Measurements from ENCODE around the gene TMEM135.
"Not testable (repeated sequence)": the region's sequence is repeated elsewhere in the genome, so short reads cannot be mapped to it uniquely, and the experiment has no call there.

TMEM135 gene

GRCh38 chr11:87002918-87003317 lies 34.8 kb upstream of the TMEM135 start:
- Histone ChIP-seq H3K27me3 (ENCODE audit: control insufficient read depth in 1 of 2, insufficient read depth in 2 of 2, low read length in 2 of 2) (no peaks in the 10 kb centered on the region), H3K9ac (ENCODE audit: low read depth in 1 of 2, low read length in 2 of 2) (no peak overlapping the region), H3K27ac (ENCODE audit: low read depth, low read length) (no peak overlapping the region), H3K36me3 (ENCODE audit: control insufficient read depth in 1 of 2, insufficient read depth in 2 of 2, low read length in 2 of 2) (no peaks in the 10 kb centered on the region), H3K4me1 (ENCODE audit: control insufficient read depth in 1 of 2, insufficient read depth in 2 of 2, low read length in 2 of 2) (no peaks in the 10 kb centered on the region), H3K9me3 (ENCODE audit: control insufficient read depth in 1 of 2, low read length in 2 of 2) (no peaks in the 10 kb centered on the region), H3K4me3 (ENCODE audit: low read depth in 1 of 2, low read length in 2 of 2) (no peak overlapping the region)

- H3K9me3 ChIP-seq (ENCODE audit: control insufficient read depth in 1 of 2, low read length in 2 of 2); H3K27me3 ChIP-seq (ENCODE audit: control insufficient read depth in 1 of 2, insufficient read depth in 2 of 2, low read length in 2 of 2): not testable (repeated sequence)
These were observed 33.5 kb upstream of the TMEM135 start for GRCh38 chr11:87004281-87004680.

GRCh38 chr11:87005569-87005921 lies 32.2 kb upstream of the TMEM135 start:
- no peaks in the 10 kb centered on the region for H3K27me3 ChIP-seq (ENCODE audit: control insufficient read depth in 1 of 2, insufficient read depth in 2 of 2, low read length in 2 of 2)
- H3K36me3 ChIP-seq (ENCODE audit: control insufficient read depth in 1 of 2, insufficient read depth in 2 of 2, low read length in 2 of 2): no peaks in the 10 kb centered on the region
- H3K9me3 ChIP-seq (ENCODE audit: control insufficient read depth in 1 of 2, low read length in 2 of 2): no peaks in the 10 kb centered on the region
- peak overlapping the region in 1 of 2 donors; percentile 15 for H3K4me3 ChIP-seq (ENCODE audit: low read depth in 1 of 2, low read length in 2 of 2)
- no peak overlapping the region for H3K27ac ChIP-seq (ENCODE audit: low read depth, low read length)
- no peak overlapping the region for H3K9ac ChIP-seq (ENCODE audit: low read depth in 1 of 2, low read length in 2 of 2)
- H3K4me1 ChIP-seq (ENCODE audit: control insufficient read depth in 1 of 2, insufficient read depth in 2 of 2, low read length in 2 of 2): no peaks in the 10 kb centered on the region

More at GRCh38 chr11:87004281-87004680, 33.5 kb upstream of the TMEM135 start:
- H3K4me3 ChIP-seq (ENCODE audit: low read depth in 1 of 2, low read length in 2 of 2); H3K36me3 ChIP-seq (ENCODE audit: control insufficient read depth in 1 of 2, insufficient read depth in 2 of 2, low read length in 2 of 2); H3K27ac ChIP-seq (ENCODE audit: low read depth, low read length); H3K4me1 ChIP-seq (ENCODE audit: control insufficient read depth in 1 of 2, insufficient read depth in 2 of 2, low read length in 2 of 2); H3K9ac ChIP-seq (ENCODE audit: low read depth in 1 of 2, low read length in 2 of 2): not testable (repeated sequence)

- Histone ChIP-seq H3K4me3 (ENCODE audit: low read depth in 1 of 2, low read length in 2 of 2) (no peak overlapping the region), H3K27me3 (ENCODE audit: control insufficient read depth in 1 of 2, insufficient read depth in 2 of 2, low read length in 2 of 2) (no peaks in the 10 kb centered on the region), H3K36me3 (ENCODE audit: control insufficient read depth in 1 of 2, insufficient read depth in 2 of 2, low read length in 2 of 2) (no peaks in the 10 kb centered on the region), H3K9me3 (ENCODE audit: control insufficient read depth in 1 of 2, low read length in 2 of 2) (no peaks in the 10 kb centered on the region), H3K4me1 (ENCODE audit: control insufficient read depth in 1 of 2, insufficient read depth in 2 of 2, low read length in 2 of 2) (no peaks in the 10 kb centered on the region), H3K27ac (ENCODE audit: low read depth, low read length) (no peak overlapping the region), H3K9ac (ENCODE audit: low read depth in 1 of 2, low read length in 2 of 2) (no peak overlapping the region)
These were observed 31.7 kb upstream of the TMEM135 start for GRCh38 chr11:87006035-87006434.

GRCh38 chr11:87007963-87008362 lies 29.8 kb upstream of the TMEM135 start:
- no peak overlapping the region for H3K9ac ChIP-seq (ENCODE audit: low read depth in 1 of 2, low read length in 2 of 2)

GRCh38 chr11:87012089-87012488 lies 25.6 kb upstream of the TMEM135 start:
- Histone ChIP-seq H3K27ac (ENCODE audit: low read depth, low read length) (no peak overlapping the region), H3K4me1 (ENCODE audit: control insufficient read depth in 1 of 2, insufficient read depth in 2 of 2, low read length in 2 of 2) (no peaks in the 10 kb centered on the region), H3K9ac (ENCODE audit: low read depth in 1 of 2, low read length in 2 of 2) (no peak overlapping the region), H3K4me3 (ENCODE audit: low read depth in 1 of 2, low read length in 2 of 2) (no peak overlapping the region), H3K36me3 (ENCODE audit: control insufficient read depth in 1 of 2, insufficient read depth in 2 of 2, low read length in 2 of 2) (no peaks in the 10 kb centered on the region), H3K9me3 (ENCODE audit: control insufficient read depth in 1 of 2, low read length in 2 of 2) (no peaks in the 10 kb centered on the region), H3K27me3 (ENCODE audit: control insufficient read depth in 1 of 2, insufficient read depth in 2 of 2, low read length in 2 of 2) (no peaks in the 10 kb centered on the region)

More at GRCh38 chr11:87007963-87008362, 29.8 kb upstream of the TMEM135 start:
- no peaks in the 10 kb centered on the region for H3K27me3 ChIP-seq (ENCODE audit: control insufficient read depth in 1 of 2, insufficient read depth in 2 of 2, low read length in 2 of 2)
- no peaks in the 10 kb centered on the region for H3K36me3 ChIP-seq (ENCODE audit: control insufficient read depth in 1 of 2, insufficient read depth in 2 of 2, low read length in 2 of 2)
- no peaks in the 10 kb centered on the region for H3K9me3 ChIP-seq (ENCODE audit: control insufficient read depth in 1 of 2, low read length in 2 of 2)
- H3K27ac ChIP-seq (ENCODE audit: low read depth, low read length): no peak overlapping the region
- no peak overlapping the region for H3K4me3 ChIP-seq (ENCODE audit: low read depth in 1 of 2, low read length in 2 of 2)
- no peaks in the 10 kb centered on the region for H3K4me1 ChIP-seq (ENCODE audit: control insufficient read depth in 1 of 2, insufficient read depth in 2 of 2, low read length in 2 of 2)

- no peak overlapping the region for H3K27ac ChIP-seq (ENCODE audit: low read depth, low read length)
- no peak overlapping the region for H3K4me3 ChIP-seq (ENCODE audit: low read depth in 1 of 2, low read length in 2 of 2)
- no peaks in the 10 kb centered on the region for H3K27me3 ChIP-seq (ENCODE audit: control insufficient read depth in 1 of 2, insufficient read depth in 2 of 2, low read length in 2 of 2)
- no peaks in the 10 kb centered on the region for H3K4me1 ChIP-seq (ENCODE audit: control insufficient read depth in 1 of 2, insufficient read depth in 2 of 2, low read length in 2 of 2)
- H3K9ac ChIP-seq (ENCODE audit: low read depth in 1 of 2, low read length in 2 of 2): no peak overlapping the region
- no peaks in the 10 kb centered on the region for H3K36me3 ChIP-seq (ENCODE audit: control insufficient read depth in 1 of 2, insufficient read depth in 2 of 2, low read length in 2 of 2)
- no peaks in the 10 kb centered on the region for H3K9me3 ChIP-seq (ENCODE audit: control insufficient read depth in 1 of 2, low read length in 2 of 2)
These were observed 25.1 kb upstream of the TMEM135 start for GRCh38 chr11:87012673-87013072.

GRCh38 chr11:87013912-87014825 lies 23.6 kb upstream of the TMEM135 start:
- Histone ChIP-seq H3K27me3 (ENCODE audit: control insufficient read depth in 1 of 2, insufficient read depth in 2 of 2, low read length in 2 of 2) (no peaks in the 10 kb centered on the region), H3K4me1 (ENCODE audit: control insufficient read depth in 1 of 2, insufficient read depth in 2 of 2, low read length in 2 of 2) (no peaks in the 10 kb centered on the region), H3K4me3 (ENCODE audit: low read depth in 1 of 2, low read length in 2 of 2) (no peak overlapping the region), H3K9me3 (ENCODE audit: control insufficient read depth in 1 of 2, low read length in 2 of 2) (no peaks in the 10 kb centered on the region), H3K27ac (ENCODE audit: low read depth, low read length) (no peak overlapping the region), H3K9ac (ENCODE audit: low read depth in 1 of 2, low read length in 2 of 2) (no peak overlapping the region), H3K36me3 (ENCODE audit: control insufficient read depth in 1 of 2, insufficient read depth in 2 of 2, low read length in 2 of 2) (no peaks in the 10 kb centered on the region)

GRCh38 chr11:87015645-87016044 lies 22.1 kb upstream of the TMEM135 start:
- no peaks in the 10 kb centered on the region for H3K4me1 ChIP-seq (ENCODE audit: control insufficient read depth in 1 of 2, insufficient read depth in 2 of 2, low read length in 2 of 2)
- no peaks in the 10 kb centered on the region for H3K36me3 ChIP-seq (ENCODE audit: control insufficient read depth in 1 of 2, insufficient read depth in 2 of 2, low read length in 2 of 2)
- H3K4me3 ChIP-seq (ENCODE audit: low read depth in 1 of 2, low read length in 2 of 2): no peak overlapping the region
- no peak overlapping the region for H3K9ac ChIP-seq (ENCODE audit: low read depth in 1 of 2, low read length in 2 of 2)
- no peaks in the 10 kb centered on the region for H3K9me3 ChIP-seq (ENCODE audit: control insufficient read depth in 1 of 2, low read length in 2 of 2)
- no peak overlapping the region for H3K27ac ChIP-seq (ENCODE audit: low read depth, low read length)
- H3K27me3 ChIP-seq (ENCODE audit: control insufficient read depth in 1 of 2, insufficient read depth in 2 of 2, low read length in 2 of 2): no peaks in the 10 kb centered on the region

GRCh38 chr11:87019613-87020271 lies 18.0 kb upstream of the TMEM135 start:
- H3K4me1 ChIP-seq (ENCODE audit: control insufficient read depth in 1 of 2, insufficient read depth in 2 of 2, low read length in 2 of 2): no peaks in the 10 kb centered on the region
- H3K9ac ChIP-seq (ENCODE audit: low read depth in 1 of 2, low read length in 2 of 2): no peak overlapping the region
- H3K27ac ChIP-seq (ENCODE audit: low read depth, low read length): no peak overlapping the region
- no peak overlapping the region for H3K4me3 ChIP-seq (ENCODE audit: low read depth in 1 of 2, low read length in 2 of 2)
- H3K36me3 ChIP-seq (ENCODE audit: control insufficient read depth in 1 of 2, insufficient read depth in 2 of 2, low read length in 2 of 2): no peaks in the 10 kb centered on the region
- no peaks in the 10 kb centered on the region for H3K27me3 ChIP-seq (ENCODE audit: control insufficient read depth in 1 of 2, insufficient read depth in 2 of 2, low read length in 2 of 2)
- H3K9me3 ChIP-seq (ENCODE audit: control insufficient read depth in 1 of 2, low read length in 2 of 2): no peaks in the 10 kb centered on the region

Measured in duodenal mucosa (tissue), 2 donors.